Smooth muscle cell (in vitro differentiated cells): Measurements from ENCODE around the gene UPK1A. TPM values are rescaled to one million over a fixed set of nuclear protein-coding genes. Genes with fewer than 3 reads are reported as not detected.

Source experiments
- DNase-seq: peaks from one replicate; lab custom pipeline; 2025; ENCODE audit not compliant: unreplicated experiment; lab: John Stamatoyannopoulos, UW
- H2AFZ ChIP-seq: fragments of 200-600 bp; sonication (generic); 2 replicates; pipeline ENCODE4 v1.6.0; 2016; ENCODE audit warnings: antibody characterized with exemption, low read depth, mild to moderate bottlenecking
- H3F3A ChIP-seq: fragments of 200-600 bp; sonication (generic); 2 replicates; pipeline ENCODE4 v1.6.0; 2017; ENCODE audit warnings: antibody characterized with exemption, low read depth
- H3K27ac ChIP-seq: fragments of 200-600 bp; sonication (generic); 2 replicates; pipeline ENCODE4 v1.5.1; 2016; ENCODE audit warnings: low read depth, mild to moderate bottlenecking
- H3K27me3 ChIP-seq: fragments of 200-600 bp; sonication (generic); 2 replicates; pipeline ENCODE4 v1.6.1; 2016; ENCODE audit warnings: low read depth, mild to moderate bottlenecking
- H3K36me3 ChIP-seq: fragments of 200-600 bp; sonication (generic); 2 replicates; pipeline ENCODE4 v1.5.1; 2016; ENCODE audit warnings: low read depth
- H3K4me1 ChIP-seq: fragments of 200-600 bp; sonication (generic); 2 replicates; pipeline ENCODE4 v1.5.1; 2016; ENCODE audit warnings: low read depth
- H3K4me2 ChIP-seq: fragments of 200-600 bp; sonication (generic); 2 replicates; pipeline ENCODE4 v1.6.0; 2016; ENCODE audit warnings: mild to moderate bottlenecking
- H3K4me3 ChIP-seq: fragments of 200-600 bp; sonication (generic); 2 replicates; pipeline ENCODE4 v1.5.1; 2016; ENCODE audit warnings: mild to moderate bottlenecking
- H3K79me2 ChIP-seq: fragments of 200-600 bp; sonication (generic); 2 replicates; pipeline ENCODE4 v1.6.0; 2016; ENCODE audit warnings: low read depth, mild to moderate bottlenecking
- H3K9ac ChIP-seq: fragments of 200-600 bp; sonication (generic); 2 replicates; pipeline ENCODE4 v1.6.0; 2016; ENCODE audit warnings: low read depth
- H3K9me3 ChIP-seq: fragments of 200-600 bp; sonication (generic); replicated peaks from 2 replicates; pipeline ENCODE4 v1.5.1; 2016; ENCODE audit warnings: low read depth
- H4K20me1 ChIP-seq: fragments of 200-600 bp; sonication (generic); 2 replicates; pipeline ENCODE4 v1.6.0; 2016; ENCODE audit warnings: low read depth
- CTCF ChIP-seq: fragments of 200-600 bp; sonication (generic); IDR thresholded peaks from 2 replicates; pipeline ENCODE4 v1.5.1; 2017; ENCODE audit warnings: borderline replicate concordance, mild to moderate bottlenecking, antibody characterized with exemption; ENCODE audit not compliant: insufficient read depth, poor library complexity, severe bottlenecking
- WGBS: methylation state at CpG from one replicate; pipeline ENCODE4 v1.1.7; 2016; ENCODE audit warnings: low lambda C conversion rate; 5-methylcytosine and 5-hydroxymethylcytosine counted together
- polyA plus RNA-seq: library from polyadenylated mRNA; unstranded; fragments of >200 nt; fragmentation: Nextera tagmentation; extraction: Ambion mirVana; gene quantifications from 2 replicates; pipeline ENCODE4 v1.2.1, GENCODE V29; 2016
- total RNA-seq: library from RNA; depleted of rRNA; stranded (reverse); fragments of >200 nt; gene quantifications from 2 replicates; pipeline ENCODE4 v1.2.3, GENCODE V29; 2014

UPK1A gene
- total and polyA plus RNA-seq, 2 experiments from 2014 or later: 1.0 to 4.2 TPM

- WGBS: 82% methylated on average over 7 of the region's 7 CpGs
- H3K4me2 ChIP-seq: peak overlapping the region; percentile 91
- DNase-seq: no peak
These were observed 49.1 kb downstream of the UPK1A start for GRCh38 chr19:35715355-35715809.

GRCh38 chr19:35715981-35716800, 49.9 kb downstream of the UPK1A start:
- Histone ChIP-seq H3K9me3 (no peaks in the 10 kb centered on the region), H3K9ac (peak overlapping the region; percentile 15), H3K79me2 (peaks cover 30% of the 10 kb centered on the region), H3K27me3 (no peaks in the 10 kb centered on the region), H3K4me3 (peak overlapping the region; percentile 78), H4K20me1 (peaks cover 20% of the 10 kb centered on the region), H3K4me2 (peak overlapping the region; percentile 91), H3K4me1 (peaks cover 12% of the 10 kb centered on the region), H2AFZ (peak overlapping the region; percentile 88), H3K27ac (no peak overlapping the region), H3K36me3 (no peaks in the 10 kb centered on the region), H3F3A (no peaks in the 10 kb centered on the region)
- no peak for TF ChIP-seq CTCF
- WGBS: 7% methylated on average over 50 of the region's 52 CpGs
- DNase-seq: no peak

More at GRCh38 chr19:35715355-35715809, 49.1 kb downstream of the UPK1A start:
- no peak overlapping the region for H3K27ac ChIP-seq
- no peak overlapping the region for H3K4me3 ChIP-seq
- no peaks in the 10 kb centered on the region for H3K27me3 ChIP-seq
- H2AFZ ChIP-seq: no peak overlapping the region
- H3K9ac ChIP-seq: no peak overlapping the region
- peaks cover 22% of the 10 kb centered on the region for H3K79me2 ChIP-seq
- TF ChIP-seq CTCF: no peak
- H3K9me3 ChIP-seq: no peaks in the 10 kb centered on the region
- H3K4me1 ChIP-seq: peaks cover 12% of the 10 kb centered on the region
- no peaks in the 10 kb centered on the region for H3K36me3 ChIP-seq
- H3F3A ChIP-seq: no peaks in the 10 kb centered on the region
- peaks cover 20% of the 10 kb centered on the region for H4K20me1 ChIP-seq

GRCh38 chr19:35716801-35717664, 50.7 kb downstream of the UPK1A start:
- H3K4me2 ChIP-seq: peak overlapping the region; percentile 91
- peak overlapping the region; percentile 88 for H2AFZ ChIP-seq
- H3K9ac ChIP-seq: peak overlapping the region; percentile 39
- under 1% methylated on average over 59 of the region's 77 CpGs for WGBS
- H3K27ac ChIP-seq: peak overlapping the region; percentile 46
- peak; percentile 97 for DNase-seq
- H3K36me3 ChIP-seq: no peaks in the 10 kb centered on the region
- H3K9me3 ChIP-seq: no peaks in the 10 kb centered on the region
- no peaks in the 10 kb centered on the region for H3F3A ChIP-seq
- H3K4me3 ChIP-seq: peak overlapping the region; percentile 78
- H3K27me3 ChIP-seq: no peaks in the 10 kb centered on the region
- H3K4me1 ChIP-seq: peaks cover 12% of the 10 kb centered on the region
- TF ChIP-seq CTCF: peak; percentile 75
- peaks cover 32% of the 10 kb centered on the region for H3K79me2 ChIP-seq
- H4K20me1 ChIP-seq: peaks cover 25% of the 10 kb centered on the region
